HG03175 (cell line): Measurements from ENCODE around the gene FCN2.

ENCODE experiments used
- ATAC-seq: cut with Tn5 transposase; IDR thresholded peaks from one replicate; pipeline ENCODE4 v1.9.1; 2021; ENCODE audit warnings: mild to moderate bottlenecking, moderate library complexity; ENCODE audit not compliant: unreplicated experiment

The FCN2 gene

GRCh38 chr9:134867917-134868750 lies 12.5 kb upstream of the FCN2 start:
- ATAC-seq, result no peak

DNA sequence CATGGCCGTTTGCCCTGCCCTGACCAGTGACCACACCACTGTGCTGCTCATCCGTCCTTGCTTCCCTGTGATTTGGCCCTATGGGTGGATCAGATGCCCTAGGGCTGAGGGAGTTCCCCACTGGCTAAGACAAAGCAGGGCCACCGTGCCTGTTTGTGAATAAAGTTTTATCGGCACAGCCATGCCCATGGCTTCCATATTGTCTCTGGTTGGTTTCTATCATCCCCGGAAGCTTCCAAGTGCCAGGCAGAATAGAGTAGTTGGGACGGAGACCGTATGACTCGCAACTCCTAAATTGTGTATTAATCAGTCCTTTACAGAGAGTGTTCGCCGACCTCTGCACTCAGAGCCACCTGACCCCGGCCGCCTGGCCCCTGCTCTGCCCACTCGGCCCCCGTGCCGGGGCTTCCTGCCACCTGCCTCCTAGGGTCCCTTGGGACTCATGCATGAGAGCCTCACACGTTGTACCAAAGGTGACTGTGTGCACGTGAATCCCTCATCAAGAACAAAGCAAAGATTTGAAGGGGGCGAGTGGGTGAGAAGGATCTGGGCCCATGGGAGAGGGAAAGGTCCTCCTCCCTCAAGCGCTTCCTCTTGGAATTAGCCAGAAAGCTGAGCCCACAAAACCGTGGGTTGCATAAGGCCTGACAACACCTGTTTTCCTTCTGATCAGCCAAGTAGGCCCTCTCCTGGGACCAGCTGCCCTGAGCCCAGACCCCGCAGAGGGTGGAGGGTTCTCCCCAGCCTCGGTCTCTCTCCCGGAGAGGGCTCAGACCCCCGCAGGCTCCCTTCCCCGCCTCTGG lies 11.7 kb upstream of the FCN2 start:
- no peak for ATAC-seq

- no peak for ATAC-seq
Measured at GRCh38 chr9:134869554-134870300, 10.9 kb upstream of the FCN2 start.

DNA sequence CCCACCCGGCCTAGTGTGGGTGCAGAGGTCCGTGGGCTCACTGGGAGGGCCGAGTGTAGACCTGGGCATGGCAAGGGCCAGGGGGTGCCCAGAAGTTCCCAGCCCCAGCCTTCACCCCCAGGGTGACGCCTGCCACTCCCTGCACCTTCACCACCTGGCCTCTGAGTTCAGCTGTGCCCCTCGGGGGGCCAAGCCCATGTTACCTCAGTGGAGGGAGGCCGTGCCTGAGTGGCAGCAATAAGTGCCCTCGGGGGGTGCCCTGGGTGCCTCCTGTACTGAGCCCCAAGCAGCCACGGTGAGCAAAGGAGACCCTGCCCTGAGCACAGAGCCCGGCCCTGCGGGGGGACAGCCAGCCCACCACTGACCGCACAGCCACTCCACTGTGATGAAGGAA lies 10.3 kb upstream of the FCN2 start:
- no peak for ATAC-seq

- ATAC-seq, result no peak
Measured at GRCh38 chr9:134870746-134871662, 9.6 kb upstream of the FCN2 start.

DNA sequence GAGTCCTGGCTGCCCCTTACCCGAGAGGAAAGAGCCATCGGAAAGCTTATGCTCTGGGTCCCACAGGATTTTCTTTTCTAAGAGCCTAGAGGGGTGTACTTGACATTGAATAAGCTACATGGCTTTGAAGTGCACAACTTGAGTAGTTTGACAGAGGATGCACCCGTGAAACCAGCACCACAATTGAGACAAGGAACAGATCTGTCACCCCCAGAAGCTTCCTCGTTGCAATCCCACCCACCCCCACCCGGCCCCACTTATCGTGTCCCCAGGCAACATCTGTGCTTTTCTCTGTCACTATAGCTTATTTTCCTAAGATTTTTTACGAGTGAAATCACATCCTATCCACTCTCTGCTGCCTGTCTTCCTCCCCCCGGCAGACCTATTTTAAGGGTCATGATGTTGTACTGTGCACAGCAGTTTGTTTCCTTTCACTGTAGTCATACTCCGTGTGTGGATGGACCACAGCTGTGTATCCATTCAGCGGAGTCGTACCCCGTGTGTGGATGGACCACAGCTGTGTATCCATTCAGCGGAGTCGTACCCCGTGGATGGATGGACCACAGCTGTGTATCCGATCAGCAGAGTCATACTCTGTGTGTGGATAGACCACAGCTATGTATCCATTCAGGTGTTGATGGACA lies 8.8 kb upstream of the FCN2 start:
- no peak for ATAC-seq

- ATAC-seq, result no peak
Measured at GRCh38 chr9:134872482-134873231, 8.0 kb upstream of the FCN2 start.

GRCh38 chr9:134875371-134875770 lies 5.2 kb upstream of the FCN2 start:
- no peak for ATAC-seq

DNA sequence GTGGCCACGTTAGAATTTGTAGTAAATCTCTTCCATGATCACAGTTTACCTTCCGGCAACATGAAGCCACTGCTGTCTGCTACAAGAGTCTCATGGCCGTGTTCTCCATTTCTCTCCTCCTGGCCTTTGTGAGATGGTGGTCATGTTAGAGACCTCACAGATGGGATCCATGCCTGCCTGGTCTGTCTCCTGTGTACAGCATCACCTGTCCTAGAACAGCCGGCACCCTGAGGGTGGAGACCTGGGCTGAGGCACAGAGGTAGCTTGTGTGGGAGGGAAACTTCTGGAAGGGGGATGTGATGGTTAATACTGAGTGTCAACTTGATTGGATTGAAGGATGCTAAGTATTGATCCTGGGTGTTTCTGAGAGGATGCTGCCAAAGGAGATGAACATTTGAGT lies 3.1 kb upstream of the FCN2 start:
- ATAC-seq, result no peak

DNA sequence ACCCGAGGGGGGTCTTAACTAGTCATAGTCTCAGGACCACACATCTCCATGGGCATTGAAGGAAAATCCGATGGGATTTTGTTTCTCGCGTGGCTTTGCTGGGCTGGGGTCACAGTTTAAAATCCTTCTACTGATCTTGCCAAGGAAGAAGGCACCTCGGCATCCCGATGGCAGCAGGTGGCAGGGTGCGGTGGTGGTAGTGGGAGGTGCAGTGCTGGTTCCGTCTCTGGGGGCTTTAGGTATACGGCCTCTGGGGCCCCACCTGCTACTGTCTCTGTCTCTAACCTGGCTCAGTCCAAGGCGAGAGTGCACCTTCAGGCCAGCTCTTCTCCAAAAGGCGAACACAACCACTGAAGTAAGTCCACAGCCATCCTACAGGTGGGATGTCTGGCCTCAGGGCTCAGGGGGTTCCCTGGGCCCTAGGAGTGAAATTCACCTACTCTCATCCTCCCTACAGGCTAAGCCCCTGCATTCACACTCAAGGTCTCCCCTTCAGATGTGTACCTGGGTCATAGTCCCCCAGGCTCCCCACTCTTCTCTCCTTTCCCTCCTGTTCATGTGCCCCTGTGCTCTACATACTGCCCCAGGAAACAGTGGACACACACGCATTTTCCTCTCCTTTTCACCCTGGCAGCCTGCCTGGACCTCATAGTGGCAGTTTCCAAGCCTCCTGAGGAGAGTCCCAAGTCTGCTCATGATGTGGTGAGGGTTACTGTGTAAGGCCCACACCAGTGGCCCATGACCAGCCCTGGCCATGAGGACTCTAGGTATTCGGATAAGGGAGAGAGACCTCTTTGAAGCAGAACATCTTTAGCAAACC lies 736 bp upstream of the FCN2 start:
- no peak for ATAC-seq

DNA sequence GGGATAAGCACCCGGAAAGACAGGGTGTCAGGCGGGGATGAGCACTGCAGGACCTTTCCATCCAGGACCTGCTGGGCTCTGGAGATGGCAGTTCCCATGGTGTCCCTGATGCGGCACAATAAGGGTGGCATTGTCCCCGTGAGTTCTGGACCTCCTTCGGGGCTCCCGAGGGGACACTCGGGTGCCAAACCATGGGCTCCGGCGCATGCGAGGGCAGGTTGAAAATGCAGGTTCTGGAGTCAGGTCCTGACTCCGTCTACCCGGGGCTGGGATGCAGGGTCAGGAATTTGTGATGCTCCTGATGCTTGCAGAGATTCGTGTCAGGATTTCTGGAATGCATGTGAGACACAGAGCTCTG lies 682 bp downstream of the FCN2 start:
- no peak for ATAC-seq

DNA sequence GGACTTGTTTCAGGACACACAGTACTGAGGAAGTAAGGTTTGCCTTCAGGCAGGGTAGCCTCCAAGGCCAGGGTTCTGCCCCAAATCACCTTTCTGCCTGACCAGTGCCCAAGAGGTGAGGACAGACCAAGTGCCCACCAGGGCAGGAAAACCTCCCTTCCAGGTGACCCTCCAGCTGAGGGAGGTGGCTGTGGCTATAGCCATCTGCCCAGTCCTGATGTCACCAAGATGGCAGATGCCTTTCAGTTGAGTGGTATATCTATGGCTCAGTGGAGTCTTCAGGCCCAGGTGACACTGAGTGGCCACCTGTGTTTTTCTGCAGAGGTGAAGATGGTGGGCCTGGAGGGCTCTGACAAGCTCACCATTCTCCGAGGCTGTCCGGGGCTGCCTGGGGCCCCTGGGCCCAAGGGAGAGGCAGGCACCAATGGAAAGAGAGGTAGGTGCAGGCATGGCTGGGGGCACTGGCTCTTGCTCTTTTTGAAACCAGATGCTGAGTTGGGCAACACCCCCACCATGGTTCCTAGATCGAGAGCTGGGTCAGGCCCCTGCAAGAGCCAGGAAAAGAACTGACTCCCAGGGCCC lies 1.7 kb downstream of the FCN2 start:
- no peak for ATAC-seq

GRCh38 chr9:134883040-134883782 lies 2.6 kb downstream of the FCN2 start:
- no peak for ATAC-seq

DNA sequence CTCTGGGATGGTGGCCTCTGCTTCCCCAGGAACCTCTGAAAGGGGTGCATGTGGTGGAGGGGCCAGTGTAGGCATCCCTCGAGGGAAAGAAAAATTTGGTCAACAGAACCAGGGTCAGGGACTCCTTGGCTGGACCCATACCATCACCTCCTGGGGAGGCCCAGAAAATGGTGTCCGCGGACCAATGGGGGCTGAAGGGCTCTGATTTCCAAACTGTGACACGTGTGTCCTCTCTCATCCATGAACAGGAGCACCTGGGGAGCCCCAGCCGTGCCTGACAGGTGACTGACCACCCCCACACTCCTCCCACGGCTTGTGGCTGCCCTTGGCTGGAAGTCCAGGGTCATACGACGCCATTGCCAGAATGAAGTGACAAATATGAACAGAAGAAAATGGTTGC lies 3.9 kb downstream of the FCN2 start:
- no peak for ATAC-seq

GRCh38 chr9:134885001-134885678 lies 4.5 kb downstream of the FCN2 start:
- no peak for ATAC-seq

- ATAC-seq, result no peak
Measured at GRCh38 chr9:134885679-134886412, 5.2 kb downstream of the FCN2 start.
